NT2/D1 (cell line): Measurements from ENCODE around the gene TBC1D22A.

ENCODE experiments used
- DNase-seq: peaks from one replicate; pipeline ENCODE4 v3.0.0-alpha.2; 2011; ENCODE audit warnings: low read depth, low spot score
- H3K27me3 ChIP-seq: 2 replicates; pipeline ENCODE4 v1.6.0; 2011; ENCODE audit warnings: mild to moderate bottlenecking; ENCODE audit not compliant: insufficient read length, insufficient read depth
- H3K36me3 ChIP-seq: 2 replicates; pipeline ENCODE4 v1.6.1; 2011; ENCODE audit warnings: mild to moderate bottlenecking, low read length, mixed read lengths; ENCODE audit not compliant: insufficient read depth, insufficient read length
- H3K4me1 ChIP-seq: 2 replicates; pipeline ENCODE4 v1.5.1; 2011; ENCODE audit not compliant: insufficient read depth, insufficient read length
- H3K4me3 ChIP-seq: 2 replicates; pipeline ENCODE4 v1.5.1; 2011; ENCODE audit warnings: low read depth; ENCODE audit not compliant: insufficient read length
- H3K9ac ChIP-seq: 2 replicates; pipeline ENCODE4 v1.6.0; 2011; ENCODE audit warnings: low read depth; ENCODE audit not compliant: insufficient read length
- H3K9me3 ChIP-seq: 2 replicates; pipeline ENCODE4 v1.5.1; 2011; ENCODE audit warnings: mild to moderate bottlenecking, low read length; ENCODE audit not compliant: insufficient read depth
- SUZ12 ChIP-seq: IDR thresholded peaks from 2 replicates; pipeline ENCODE4 v1.6.1; 2011; ENCODE audit not compliant: insufficient read length, insufficient read depth; ENCODE audit errors: extremely low read depth
- YY1 ChIP-seq: IDR thresholded peaks from 2 replicates; pipeline ENCODE4 v1.6.1; 2011; ENCODE audit not compliant: insufficient read length, insufficient read depth
- ZNF274 ChIP-seq: IDR thresholded peaks from 2 replicates; pipeline ENCODE4 v1.6.1; 2011; ENCODE audit warnings: mild to moderate bottlenecking, low read depth, low read length

The TBC1D22A gene

DNA sequence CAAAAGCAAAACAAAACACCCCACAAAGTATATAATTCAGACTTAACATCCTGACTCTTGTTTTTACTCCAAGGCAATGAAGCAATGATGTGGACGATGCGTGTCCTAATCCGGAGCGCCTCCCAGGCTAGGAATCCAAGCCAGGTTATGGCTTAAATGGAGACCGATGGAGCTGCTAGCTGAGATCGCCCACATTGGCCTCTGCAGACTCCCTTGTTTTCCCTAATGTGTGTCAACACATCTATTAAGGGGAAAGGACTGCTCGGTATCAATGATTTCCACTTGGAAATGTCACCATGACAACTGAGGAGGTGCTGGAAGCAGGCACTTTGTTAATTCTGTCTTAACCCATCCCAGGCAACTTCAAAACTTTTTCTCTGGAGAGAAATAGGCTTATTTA lies 311.7 kb downstream of the TBC1D22A start:
- no peaks in the 10 kb centered on the region for H3K4me1 ChIP-seq
- H3K9ac ChIP-seq: no peak overlapping the region
- H3K36me3 ChIP-seq: peaks cover 3% of the 10 kb centered on the region
- peaks cover 6% of the 10 kb centered on the region; the same call in 1 of the 2 replicates for H3K9me3 ChIP-seq
- H3K4me3 ChIP-seq: no peak overlapping the region
- DNase-seq: no peak
- H3K27me3 ChIP-seq: no peaks in the 10 kb centered on the region
- no peak for TF ChIP-seq SUZ12
- no peak for TF ChIP-seq YY1
- TF ChIP-seq ZNF274: no peak

GRCh38 chr22:47075568-47075967 lies 313.1 kb downstream of the TBC1D22A start:
- H3K36me3 ChIP-seq: peaks cover 3% of the 10 kb centered on the region
- no peak for DNase-seq
- peaks cover 6% of the 10 kb centered on the region; the same call in 1 of the 2 replicates for H3K9me3 ChIP-seq
- no peak overlapping the region for H3K9ac ChIP-seq
- H3K4me3 ChIP-seq: no peak overlapping the region
- no peaks in the 10 kb centered on the region for H3K4me1 ChIP-seq
- no peaks in the 10 kb centered on the region for H3K27me3 ChIP-seq
- TF ChIP-seq YY1 (no peak), ZNF274 (no peak), SUZ12 (no peak)

- DNase-seq: no peak
- no peak for TF ChIP-seq ZNF274
- no peak for TF ChIP-seq YY1
- no peak for TF ChIP-seq SUZ12
- Histone ChIP-seq H3K4me1 (no peaks in the 10 kb centered on the region), H3K9ac (no peak overlapping the region), H3K9me3 (peaks cover 6% of the 10 kb centered on the region; the same call in 1 of the 2 replicates), H3K27me3 (no peaks in the 10 kb centered on the region), H3K36me3 (peaks cover 3% of the 10 kb centered on the region), H3K4me3 (no peak overlapping the region)
These were observed 314.3 kb downstream of the TBC1D22A start for GRCh38 chr22:47076758-47077157.

DNA sequence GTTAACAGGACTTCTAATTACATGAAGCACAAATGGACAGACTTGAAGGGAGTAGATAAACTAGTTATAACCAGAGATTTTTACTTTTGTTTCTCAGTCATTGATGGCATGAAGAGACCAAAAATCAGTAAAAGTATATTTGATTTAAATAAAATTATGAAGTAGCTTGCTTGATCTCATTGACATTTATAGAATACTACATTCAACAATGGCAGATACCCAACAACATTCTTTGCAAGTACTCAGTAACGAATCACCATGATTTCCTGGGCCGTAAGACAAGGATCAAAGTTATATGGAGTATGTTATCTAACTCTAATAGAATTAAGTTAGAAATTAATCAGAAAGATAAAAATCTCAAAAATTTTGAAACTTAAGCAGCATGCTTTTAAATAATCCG lies 317.6 kb downstream of the TBC1D22A start:
- TF ChIP-seq ZNF274: no peak
- TF ChIP-seq SUZ12: no peak
- no peak for TF ChIP-seq YY1
- no peak for DNase-seq
- H3K4me1 ChIP-seq: peaks cover 3% of the 10 kb centered on the region
- peaks cover 3% of the 10 kb centered on the region for H3K36me3 ChIP-seq
- no peak overlapping the region for H3K9ac ChIP-seq
- H3K4me3 ChIP-seq: no peak overlapping the region
- peaks cover 14% of the 10 kb centered on the region for H3K9me3 ChIP-seq
- H3K27me3 ChIP-seq: no peaks in the 10 kb centered on the region

- TF ChIP-seq ZNF274 (no peak), YY1 (no peak), SUZ12 (no peak)
- H3K4me1 ChIP-seq: peaks cover 3% of the 10 kb centered on the region
- no peak for DNase-seq
- no peak overlapping the region for H3K9ac ChIP-seq
- H3K9me3 ChIP-seq: peaks cover 8% of the 10 kb centered on the region
- peaks cover 3% of the 10 kb centered on the region for H3K36me3 ChIP-seq
- no peaks in the 10 kb centered on the region for H3K27me3 ChIP-seq
- no peak overlapping the region for H3K4me3 ChIP-seq
These were observed 320.1 kb downstream of the TBC1D22A start for GRCh38 chr22:47082505-47082904.

GRCh38 chr22:47083379-47083986 lies 321.0 kb downstream of the TBC1D22A start:
- DNase-seq: no peak
- H3K27me3 ChIP-seq: no peaks in the 10 kb centered on the region
- peaks cover 3% of the 10 kb centered on the region for H3K4me1 ChIP-seq
- H3K9me3 ChIP-seq: peaks cover 8% of the 10 kb centered on the region
- H3K36me3 ChIP-seq: no peaks in the 10 kb centered on the region
- H3K9ac ChIP-seq: no peak overlapping the region
- H3K4me3 ChIP-seq: no peak overlapping the region
- TF ChIP-seq SUZ12 (no peak), YY1 (no peak), ZNF274 (no peak)

- no peaks in the 10 kb centered on the region for H3K27me3 ChIP-seq
- no peak for TF ChIP-seq ZNF274
- TF ChIP-seq YY1: no peak
- no peak for TF ChIP-seq SUZ12
- no peak overlapping the region for H3K4me3 ChIP-seq
- peaks cover 3% of the 10 kb centered on the region for H3K4me1 ChIP-seq
- H3K36me3 ChIP-seq: no peaks in the 10 kb centered on the region
- H3K9me3 ChIP-seq: peaks cover 8% of the 10 kb centered on the region
- H3K9ac ChIP-seq: no peak overlapping the region
- DNase-seq: no peak
These were observed 321.8 kb downstream of the TBC1D22A start for GRCh38 chr22:47084226-47084625.
